HepG2 (cell line): Measurements from ENCODE around the gene PIGW. TPM values are rescaled to one million over a fixed set of nuclear protein-coding genes. Genes with fewer than 3 reads are reported as not detected.

ENCODE experiments used
- CBX1 ChIP-seq: IDR thresholded peaks from one replicate; pipeline ENCODE4 v1.6.1; 2016; ENCODE audit warnings: antibody characterized with exemption, low read depth
- CC2D1A ChIP-seq: sonication (generic); formaldehyde crosslinking; IDR thresholded peaks from 2 replicates; pipeline ENCODE4 v1.8.1; 2023; ENCODE audit warnings: mild to moderate bottlenecking, missing genetic modification reagents
- CERS6 ChIP-seq: sonication (generic); formaldehyde crosslinking; IDR thresholded peaks from 2 replicates; pipeline ENCODE4 v1.5.0; 2020; ENCODE audit warnings: missing genetic modification reagents
- DRAP1 ChIP-seq: IDR thresholded peaks from 2 replicates; pipeline ENCODE4 v1.6.1; 2016; ENCODE audit warnings: missing genetic modification reagents, missing compliant biosample characterization
- GABPA ChIP-seq, 2 experiments: IDR thresholded peaks; 2 replicates each; pipeline ENCODE4 v1.6.1; 2011 to 2016; ENCODE audit warnings: low read depth in 2 of 2, low read length in 1 of 2, missing biosample characterization in 1 of 2, missing genetic modification characterization in 1 of 2
- MYC ChIP-seq: sonication (generic); formaldehyde crosslinking; IDR thresholded peaks from 2 replicates; pipeline ENCODE4 v1.9.0; 2021; ENCODE audit warnings: missing genetic modification reagents, borderline replicate concordance
- PRDM15 ChIP-seq: sonication (generic); formaldehyde crosslinking; IDR thresholded peaks from 2 replicates; pipeline ENCODE4 v1.4.0; 2020; ENCODE audit warnings: missing genetic modification reagents
- RXRA ChIP-seq: sonication (generic); formaldehyde crosslinking; IDR thresholded peaks from 2 replicates; pipeline ENCODE4 v1.5.1; 2020; ENCODE audit warnings: missing genetic modification reagents
- SKI ChIP-seq: fragments of 450-650 bp; IDR thresholded peaks from one replicate; pipeline ENCODE4 v1.6.1; 2018; ENCODE audit warnings: mild to moderate bottlenecking; ENCODE audit not compliant: partially characterized antibody
- SMYD3 ChIP-seq: sonication (generic); formaldehyde crosslinking; IDR thresholded peaks from 2 replicates; pipeline ENCODE4 v1.8.1; 2023; ENCODE audit warnings: mild to moderate bottlenecking, missing genetic modification reagents
- SP4 ChIP-seq: sonication (generic); formaldehyde crosslinking; IDR thresholded peaks from 2 replicates; pipeline ENCODE4 v1.8.1; 2023; ENCODE audit warnings: mild to moderate bottlenecking, missing genetic modification reagents
- ZBTB26 ChIP-seq: IDR thresholded peaks from 2 replicates; pipeline ENCODE4 v1.6.1; 2016; ENCODE audit warnings: missing compliant biosample characterization, missing genetic modification reagents, borderline replicate concordance
- ZBTB8A ChIP-seq: sonication (generic); formaldehyde crosslinking; IDR thresholded peaks from 2 replicates; pipeline ENCODE4 v1.4.0; 2020; ENCODE audit warnings: mild to moderate bottlenecking, low read depth, missing genetic modification reagents, borderline replicate concordance
- ZFX ChIP-seq: sonication (generic); formaldehyde crosslinking; IDR thresholded peaks from 2 replicates; pipeline ENCODE4 v1.4.0; 2020; ENCODE audit warnings: mild to moderate bottlenecking, low read depth, missing genetic modification reagents, moderate library complexity
- ZNF44 ChIP-seq: sonication (generic); formaldehyde crosslinking; IDR thresholded peaks from 2 replicates; pipeline ENCODE4 v1.5.1; 2020; ENCODE audit warnings: mild to moderate bottlenecking, missing genetic modification reagents
- ZNF468 ChIP-seq: sonication (generic); formaldehyde crosslinking; IDR thresholded peaks from 2 replicates; pipeline ENCODE4 v1.8.0; 2022; ENCODE audit warnings: mild to moderate bottlenecking, moderate library complexity, missing genetic modification reagents
- ZNF501 ChIP-seq: sonication (generic); formaldehyde crosslinking; IDR thresholded peaks from 2 replicates; pipeline ENCODE4 v1.5.1; 2020; ENCODE audit warnings: mild to moderate bottlenecking, moderate library complexity, missing genetic modification reagents
- ZNF550 ChIP-seq: sonication (generic); formaldehyde crosslinking; IDR thresholded peaks from 2 replicates; pipeline ENCODE4 v1.4.0; 2020; ENCODE audit warnings: mild to moderate bottlenecking, missing genetic modification reagents, borderline replicate concordance
- ZXDC ChIP-seq: sonication (generic); formaldehyde crosslinking; IDR thresholded peaks from 2 replicates; pipeline ENCODE4 v1.5.0; 2020; ENCODE audit warnings: mild to moderate bottlenecking, missing genetic modification reagents
- polyA plus RNA-seq, 8 experiments: library from polyadenylated mRNA; depleted of rRNA in 3 of 8; stranded (reverse) in 7 of 8; unstranded in 1 of 8; fragments of >200 nt; fragmentation: Illumina TruSeq in 4 of 8; extraction: Trizol in 4 of 8; gene quantifications; 2 replicates each; pipeline versions ENCODE4 v1.2.1 to v1.2.3, GENCODE V29; 2011 to 2016; ENCODE audit warnings: low read depth in 4 of 8, missing spikeins in 1 of 8, mixed read lengths in 1 of 8; ENCODE audit not compliant: insufficient read depth in 1 of 8
- total RNA-seq, 5 experiments: library from RNA; depleted of rRNA; stranded (reverse); fragments of >200 nt; fragmentation: Illumina TruSeq; extraction: Trizol; gene quantifications; 2 replicates each; pipeline ENCODE4 v1.2.3, GENCODE V29; 2016; ENCODE audit warnings: low read depth in 1 of 5

Gene PIGW
- total and polyA plus RNA-seq, 2 of the 13 experiments (the other 11 are each of a cell fraction or from before 2014, with no cell fraction given), result 9.0 to 24.0 TPM

- TF ChIP-seq CC2D1A (0 out of 2 replicates have a peak, but pooled peaks have one; percentile 17), SKI (peak; percentile 50), PRDM15 (CRISPR knock-in tag) (peak; percentile 15; the same call in 1 of the 2 replicates), ZBTB26 (CRISPR knock-in tag) (peak; percentile 44; the same call in 1 of the 2 replicates), ZNF550 (CRISPR knock-in tag) (no peak), ZBTB8A (CRISPR knock-in tag) (no peak), CERS6 (no peak), ZFX (CRISPR knock-in tag) (peak; percentile 78), DRAP1 (CRISPR knock-in tag) (peak; percentile 52), CBX1 (peak; percentile 86), ZNF468 (CRISPR knock-in tag) (no peak), SP4 (CRISPR knock-in tag) (peak; percentile 43; the same call in 1 of the 2 replicates), ZXDC (CRISPR knock-in tag) (peak; percentile 50; the same call in 1 of the 2 replicates), RXRA (CRISPR knock-in tag) (peak; percentile 74; the same call in 1 of the 2 replicates), ZNF501 (CRISPR knock-in tag) (peak; percentile 56; the same call in 1 of the 2 replicates), MYC (CRISPR knock-in tag) (peak; percentile 97), GABPA (IDR thresholded peaks at IDR 0.05; ENCODE audit: low read depth, low read length) (peak; percentile 99), GABPA (CRISPR knock-in tag; IDR thresholded peaks at IDR 0.05; ENCODE audit: low read depth) (peak; percentile 94), ZNF44 (CRISPR knock-in tag) (peak; percentile 69; the same call in 1 of the 2 replicates), SMYD3 (CRISPR knock-in tag) (peak; percentile 59; the same call in 1 of the 2 replicates)
These were observed at the start of gene PIGW, which contains the start of gene MYO19 (continued) for GRCh38 chr17:36534840-36535668.
